Anterior cingulate cortex (tissue), 58 donors: Measurements from ENCODE around the gene GAK.
"Not testable (repeated sequence)": the region's sequence is repeated elsewhere in the genome, so short reads cannot be mapped to it uniquely, and the experiment has no call there.

Experiments used
- DNase-seq, 58 donors: peaks; one replicate each; lab custom pipeline; 2025; lab: John Stamatoyannopoulos, UW

GAK gene

GRCh38 chr4:954211-955020 is 22.3 kb upstream of the GAK start:
- DNase-seq: no peak

- no peak for DNase-seq
Measured at GRCh38 chr4:953574-953915, 21.4 kb upstream of the GAK start.

- no peak for DNase-seq
Measured at GRCh38 chr4:952881-953573, 20.9 kb upstream of the GAK start.

GRCh38 chr4:951594-952468 is 19.7 kb upstream of the GAK start:
- no peak for DNase-seq

GRCh38 chr4:951186-951585 is 19.1 kb upstream of the GAK start:
- DNase-seq: no peak

GRCh38 chr4:950136-951020 is 18.3 kb upstream of the GAK start:
- DNase-seq: no peak

GRCh38 chr4:949656-950055 is 17.5 kb upstream of the GAK start:
- no peak for DNase-seq

- DNase-seq: no peak
Measured at GRCh38 chr4:948936-949300, 16.8 kb upstream of the GAK start.

GRCh38 chr4:948101-948935 is 16.2 kb upstream of the GAK start:
- no peak for DNase-seq

- no peak for DNase-seq
Measured at GRCh38 chr4:947491-947971, 15.4 kb upstream of the GAK start.

GRCh38 chr4:946517-947471 is 14.7 kb upstream of the GAK start:
- DNase-seq: no peak

GRCh38 chr4:946103-946450 is 14.0 kb upstream of the GAK start:
- no peak for DNase-seq

GRCh38 chr4:945274-946102 is 13.4 kb upstream of the GAK start:
- no peak for DNase-seq

- not testable (repeated sequence) for DNase-seq
Measured at GRCh38 chr4:939508-939907, 7.4 kb upstream of the GAK start.

GRCh38 chr4:932713-933070 is 576 bp upstream of the GAK start:
- DNase-seq: peak in 1 of 58 donors; percentile 13

GRCh38 chr4:931194-931959 is 739 bp downstream of the GAK start:
- peak in 3 of 58 donors; percentile 54 to 60 (median 56) for DNase-seq

- no peak for DNase-seq
Measured at GRCh38 chr4:930827-931193, 1.3 kb downstream of the GAK start.
